Measurements from ENCODE around the gene DNAJB6.

DNA sequence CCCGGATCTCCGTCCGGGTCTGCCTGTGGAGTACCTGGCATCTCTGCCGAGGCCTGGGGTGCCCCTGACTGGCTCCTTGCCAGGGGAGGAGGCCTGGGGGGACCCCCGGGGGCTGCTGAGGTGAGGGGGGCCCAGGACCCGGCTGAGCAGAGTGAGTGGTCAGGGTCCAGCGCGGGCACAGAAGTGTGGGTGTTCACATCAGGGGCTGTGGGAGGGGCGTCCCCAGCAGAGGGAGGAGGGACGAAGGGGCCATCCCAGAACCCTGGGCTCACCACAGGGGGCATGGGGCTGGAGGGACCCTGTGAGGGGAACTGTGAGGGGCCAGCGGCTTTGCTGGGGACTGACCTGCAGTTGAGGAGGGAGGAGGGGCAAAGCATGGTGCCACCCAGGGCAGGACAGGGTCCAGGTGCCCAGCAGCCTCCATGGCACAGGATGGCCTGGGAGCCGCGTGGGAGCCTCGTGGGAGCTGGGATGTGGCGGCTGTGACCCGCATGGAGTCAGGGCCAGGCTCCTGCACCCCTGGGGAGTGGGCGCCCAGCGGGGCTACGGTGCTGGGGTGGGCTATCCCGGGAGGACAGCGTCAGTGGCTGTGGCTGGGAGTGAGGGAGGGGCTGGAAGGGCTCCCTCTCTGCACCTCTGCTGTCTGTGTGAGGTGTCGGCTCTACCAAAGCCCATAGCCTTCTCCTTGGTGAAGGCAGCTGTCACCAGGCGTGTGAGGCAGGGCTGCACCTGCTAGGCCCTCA lies 91.2 kb downstream of the DNAJB6 start:
- TF ChIP-seq EZH2 (IDR thresholded peaks at IDR 0.05; ENCODE audit: insufficient read depth, poor library complexity, severe bottlenecking) (no peak), EZH2phosphoT487 (IDR thresholded peaks at IDR 0.05; ENCODE audit: insufficient read depth, low read depth) (no peak)
